Adrenal gland (tissue), 12 donors: ENCODE results near the gene GGT6. TPM values are rescaled to one million over a fixed set of nuclear protein-coding genes. Genes with fewer than 3 reads are reported as not detected.

Source experiments
- DNase-seq, 7 donors: peaks; one replicate each; pipeline ENCODE4 v3.0.0-alpha.2; 2019 to 2020
- H3K27ac ChIP-seq, 5 donors: fragments of 200-600 bp; sonication (generic) in 4 of 5; 1 replicate in 3 of 5; 2 replicates in 2 of 5; pipeline versions ENCODE4 v1.5.1 to v1.8.0; 2016 to 2020; ENCODE audit warnings: mild to moderate bottlenecking in 1 of 5
- H3K27me3 ChIP-seq: fragments of 200-600 bp; 2 replicates; pipeline ENCODE4 v1.8.0; 2021
- H3K36me3 ChIP-seq, 2 donors: fragments of 200-600 bp; replicated peaks in 1 of 2; 1 replicate in 1 of 2; 2 replicates in 1 of 2; pipeline versions ENCODE4 v1.5.1 to v1.8.0; 2018 to 2022
- H3K4me1 ChIP-seq, 2 donors: fragments of 200-600 bp; replicated peaks in 1 of 2; 1 replicate in 1 of 2; 2 replicates in 1 of 2; pipeline versions ENCODE4 v1.5.1 to v1.8.0; 2018 to 2021
- H3K4me3 ChIP-seq, 4 donors: fragments of 200-600 bp; sonication (generic) in 3 of 4; one replicate each; pipeline ENCODE4 v1.5.1; 2016 to 2018
- H3K9me3 ChIP-seq, 3 donors: fragments of 200-600 bp; sonication (generic) in 1 of 3; replicated peaks in 1 of 3; 1 replicate in 2 of 3; 2 replicates in 1 of 3; pipeline versions ENCODE4 v1.5.1 to v1.8.0; 2016 to 2021
- CTCF ChIP-seq, 6 experiments: fragments of 450-650 bp in 4 of 6; fragments of 200-600 bp in 2 of 6; sonication (generic) in 1 of 6; IDR thresholded peaks; 1 replicate in 5 of 6; 2 replicates in 1 of 6; pipeline versions ENCODE4 v1.5.1 to v1.8.0; 2016 to 2021; ENCODE audit warnings: antibody characterized with exemption in 6 of 6, mild to moderate bottlenecking in 2 of 6, moderate library complexity in 1 of 6
- POLR2A ChIP-seq, 2 donors: fragments of 450-650 bp; IDR thresholded peaks; one replicate each; pipeline ENCODE4 v1.6.1; 2017; ENCODE audit warnings: antibody characterized with exemption in 2 of 2, mild to moderate bottlenecking in 2 of 2, moderate library complexity in 1 of 2
- WGBS, 4 donors: extraction: QIAGEN DNeasy Blood & Tissue Kit in 2 of 4; methylation state at CpG; one replicate each; pipeline versions ENCODE4 v1.1.5 to v1.1.7; 2013 to 2017; 5-methylcytosine and 5-hydroxymethylcytosine counted together
- intact Hi-C, 2 donors: fragments of 100-400 bp; cut with DNase I; formaldehyde crosslinking; loops; one replicate each; pipeline versions ENCODE4 v1.14.1 to v1.15.0; 2022 to 2023
- polyA plus RNA-seq, 3 donors: library from polyadenylated mRNA; stranded (reverse); fragments of 200-250 nt in 2 of 3; fragments of 350-450 nt in 1 of 3; fragmentation: Illumina TruSeq in 1 of 3; extraction: RNeasy Lipid Tissue Mini Kit (QIAGEN cat#74804) in 1 of 3; gene quantifications; one replicate each; pipeline ENCODE4 v1.2.3, GENCODE V29; 2013 to 2014
- total RNA-seq, 9 donors: library from RNA; depleted of rRNA in 4 of 9; stranded (reverse); fragments of >200 nt in 4 of 9; fragments of 120-200 nt in 1 of 9; fragmentation: NEBNext Ultra II Directional in 1 of 9; extraction: Animal tissue kit (Norgen Biotek cat#: 25700) in 1 of 9; gene quantifications; one replicate each; pipeline versions ENCODE4 v1.1.0 to v1.2.4, GENCODE V29; 2013 to 2023
- donor health status: healthy with polysubstance abuse.
- donor health status: Bipolar disorder and iron deficiency.
- donor health status: DM: yes; HTN: yes; CAD: no.
- donor health status: DM: no; HTN: no; CAD: no.
- donor health status: DM: no; HTN: no; CAD: no.
- donor health status: DM: yes; HTN: yes; CAD: no.

The GGT6 gene
- total and polyA plus RNA-seq, 12 donors, result 0.06 to 4.2 (median 0.88) TPM

DNA sequence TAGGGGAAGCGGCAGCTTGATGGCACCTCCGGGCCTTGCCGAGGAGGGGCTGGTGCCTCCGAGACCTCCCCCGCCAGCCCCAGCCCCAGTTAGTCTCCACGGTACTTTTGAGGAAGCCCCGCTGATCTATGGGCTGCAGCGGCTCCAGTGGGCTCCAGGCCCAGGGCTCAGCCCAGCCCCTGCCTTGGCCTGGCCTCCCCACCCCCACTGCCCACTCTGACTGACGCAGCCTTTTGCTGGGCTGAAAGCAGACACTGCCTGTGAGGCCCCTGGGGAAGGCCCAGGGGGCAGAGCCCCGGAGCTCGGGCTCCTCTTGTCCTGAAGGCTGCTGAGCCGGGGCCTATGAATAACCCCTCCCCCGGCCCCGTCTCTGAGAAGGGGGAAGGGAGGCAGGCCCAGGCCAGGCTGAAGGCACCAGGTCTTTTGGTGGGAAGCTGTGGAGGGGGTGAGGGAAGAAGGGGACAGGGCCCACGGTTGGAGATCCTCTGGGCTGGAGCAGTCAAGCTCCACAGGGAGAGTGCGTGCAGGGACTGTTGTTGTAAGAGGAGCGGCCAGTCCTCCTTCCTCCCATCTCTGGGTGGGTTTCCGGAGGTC is 16.4 kb upstream of the GGT6 start:
- H3K27me3 ChIP-seq, result peaks cover 3% of the 10 kb centered on the region
- intact Hi-C loops, result no loop called here
- DNase-seq, result no peak
- no peaks in the 10 kb centered on the region for H3K4me1 ChIP-seq
- no peak for TF ChIP-seq POLR2A (IDR thresholded peaks at IDR 0.05)
- no peak for TF ChIP-seq CTCF (IDR thresholded peaks at IDR 0.05)
- no peaks in the 10 kb centered on the region for H3K36me3 ChIP-seq
- no peak overlapping the region for H3K4me3 ChIP-seq
- no peaks in the 10 kb centered on the region for H3K9me3 ChIP-seq
- WGBS, 4 donors, result 74 to 79% (median 76%) methylated on average over 5 to 18 of the region's 18 CpGs
- no peak overlapping the region for H3K27ac ChIP-seq

- Histone ChIP-seq H3K9me3 (no peaks in the 10 kb centered on the region), H3K4me3 (no peak overlapping the region), H3K27me3 (no peaks in the 10 kb centered on the region), H3K36me3 (no peaks in the 10 kb centered on the region), H3K4me1 (no peaks in the 10 kb centered on the region), H3K27ac (no peak overlapping the region)
- 80 to 88% (median 84%) methylated on average over 6 of the region's 6 CpGs for WGBS, 4 donors
- TF ChIP-seq CTCF (IDR thresholded peaks at IDR 0.05), result no peak
- TF ChIP-seq POLR2A (IDR thresholded peaks at IDR 0.05), result no peak
- DNase-seq, result no peak
- intact Hi-C loops, result no loop called here
These were observed 15.8 kb upstream of the GGT6 start for GRCh38 chr17:4576161-4576558.

DNA sequence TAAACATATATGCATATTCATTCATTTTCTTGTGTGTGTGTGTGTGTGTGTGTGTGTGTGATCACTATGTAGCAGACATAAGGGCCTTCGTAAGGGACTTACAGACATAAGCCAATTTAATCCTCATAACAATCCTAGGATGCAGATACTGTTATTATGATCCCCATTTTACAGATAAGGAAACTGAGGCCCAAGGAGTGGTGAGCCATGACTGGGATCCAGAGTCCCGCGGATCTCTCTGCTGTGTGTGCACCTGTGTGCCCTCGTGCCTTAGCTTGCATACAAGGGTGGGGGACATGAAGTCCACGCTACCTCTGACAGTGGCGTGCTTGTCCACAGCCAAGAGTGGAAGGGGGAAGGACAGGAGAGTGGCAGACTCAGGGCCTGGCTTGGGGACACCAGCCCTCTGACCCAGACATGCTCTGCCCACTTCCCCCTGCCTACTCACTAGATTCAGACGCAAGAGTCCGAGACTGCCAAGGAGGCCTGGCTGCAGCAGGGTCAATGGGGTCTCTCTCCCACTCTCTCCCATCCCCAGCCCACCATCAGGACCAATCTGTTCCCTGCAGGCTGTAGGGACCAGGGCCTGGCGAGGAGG is 14.2 kb upstream of the GGT6 start:
- Histone ChIP-seq H3K9me3 (no peaks in the 10 kb centered on the region), H3K27me3 (no peaks in the 10 kb centered on the region), H3K4me1 (no peaks in the 10 kb centered on the region), H3K27ac (no peak overlapping the region), H3K4me3 (no peak overlapping the region), H3K36me3 (no peaks in the 10 kb centered on the region)
- intact Hi-C loops, result no loop called here
- 94 to 99% (median 96%) methylated on average over 7 to 9 of the region's 9 CpGs for WGBS, 4 donors
- TF ChIP-seq POLR2A (IDR thresholded peaks at IDR 0.05) (no peak), CTCF (IDR thresholded peaks at IDR 0.05) (no peak)
- DNase-seq, result no peak

DNA sequence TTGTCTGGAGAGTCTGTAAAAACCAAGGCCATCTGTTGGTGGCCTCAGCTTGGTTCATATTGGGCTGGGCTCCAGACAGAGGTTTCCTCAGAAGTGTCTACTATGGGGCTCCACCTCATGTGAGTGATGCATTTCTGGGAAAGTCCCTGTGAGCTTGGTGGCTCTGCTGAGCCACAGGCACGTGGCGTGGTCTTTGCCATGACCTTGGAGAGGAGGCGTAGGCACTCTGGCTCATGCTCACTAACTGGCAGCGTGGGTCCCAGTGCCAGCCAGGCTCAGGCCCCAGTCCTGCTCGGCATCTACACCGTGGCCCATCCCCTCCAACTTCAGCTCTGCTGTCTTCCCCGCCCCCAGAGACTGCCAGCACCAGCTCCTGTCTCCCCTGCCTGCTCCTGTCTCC is 13.3 kb upstream of the GGT6 start:
- Histone ChIP-seq H3K9me3 (no peaks in the 10 kb centered on the region), H3K4me3 (no peak overlapping the region), H3K4me1 (no peaks in the 10 kb centered on the region), H3K36me3 (no peaks in the 10 kb centered on the region), H3K27me3 (no peaks in the 10 kb centered on the region), H3K27ac (peak overlapping the region in 1 of 5 donors; percentile 17)
- TF ChIP-seq CTCF (IDR thresholded peaks at IDR 0.05) (no peak), POLR2A (IDR thresholded peaks at IDR 0.05) (no peak)
- peak; percentile 74 to 94 (median 89) for DNase-seq
- intact Hi-C loops, result no loop called here
- WGBS, 4 donors, result 31 to 55% (median 43%) methylated on average over 4 to 7 of the region's 7 CpGs
